ENCODE measurements around the gene TCP10L.
A peak's percentile ranks its signal among the peaks of the same experiment; 100 is the strongest.
"Not testable (repeated sequence)": the region's sequence is repeated elsewhere in the genome, so short reads cannot be mapped to it uniquely, and the experiment has no call there.

The TCP10L gene

DNA sequence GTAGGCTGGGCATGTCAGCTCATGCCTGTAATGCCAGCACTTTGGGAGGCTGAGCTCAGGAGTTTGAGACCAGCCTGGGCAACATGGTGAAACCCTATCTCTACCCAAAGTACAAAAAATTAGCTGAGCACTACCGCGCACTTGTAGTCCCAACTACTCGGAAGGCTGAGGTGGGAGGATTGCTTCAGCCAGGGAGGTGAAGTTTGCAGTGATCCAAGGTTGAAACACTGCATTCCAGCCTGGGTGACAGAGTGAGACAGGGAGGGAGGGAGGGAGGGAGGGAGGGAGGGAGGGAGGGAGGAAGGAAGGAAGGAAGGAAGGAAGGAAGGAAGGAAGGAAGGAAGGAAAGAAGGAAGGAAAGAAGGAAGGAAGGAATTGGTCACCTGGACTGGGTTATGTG lies 53.8 kb downstream of the TCP10L start:
- not testable (repeated sequence) for H3K4me3 ChIP-seq, H3K27ac ChIP-seq

DNA sequence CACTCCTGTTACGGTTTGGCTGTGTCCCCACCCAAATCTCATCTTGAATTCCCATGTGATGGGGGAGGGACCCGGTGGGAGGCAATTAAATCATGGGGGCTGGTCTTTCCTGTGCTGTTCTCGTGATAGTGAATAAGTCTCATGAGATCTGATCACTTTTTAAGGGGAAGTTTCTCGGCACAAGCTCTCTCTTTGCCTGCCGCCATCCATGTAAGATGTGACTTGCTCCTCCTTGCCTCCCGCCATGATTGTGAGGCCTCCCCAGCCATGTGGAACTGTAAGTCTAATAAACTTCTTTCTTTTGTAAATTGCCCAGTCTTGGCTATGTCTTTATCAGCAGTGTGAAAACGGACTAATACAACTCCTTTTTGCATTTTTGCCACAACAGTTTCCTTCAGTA lies 54.5 kb downstream of the TCP10L start:
- H3K4me3 ChIP-seq, H3K27ac ChIP-seq: not testable (repeated sequence)

DNA sequence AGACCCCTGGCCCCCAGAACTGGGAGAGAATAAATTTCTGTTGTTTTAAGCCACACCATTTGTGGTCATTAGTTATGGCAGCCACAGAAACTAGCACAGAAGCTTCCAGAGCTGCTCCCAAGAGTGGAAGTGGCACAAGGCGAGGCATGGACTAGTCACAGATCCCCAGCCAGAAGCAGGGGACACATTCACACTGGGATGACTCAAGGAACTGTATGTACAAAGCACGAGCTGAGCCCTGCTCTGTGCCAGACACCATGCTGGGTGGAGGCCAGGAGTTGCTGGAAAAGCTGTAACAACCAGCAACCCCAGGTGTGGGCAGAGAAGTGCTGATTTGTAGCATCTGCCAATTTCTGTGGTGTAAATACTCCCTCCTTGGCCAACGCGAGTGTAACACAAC lies 55.6 kb downstream of the TCP10L start:
- Histone ChIP-seq H3K4me3 (no peak overlapping the region), H3K27ac (no peak overlapping the region)

DNA sequence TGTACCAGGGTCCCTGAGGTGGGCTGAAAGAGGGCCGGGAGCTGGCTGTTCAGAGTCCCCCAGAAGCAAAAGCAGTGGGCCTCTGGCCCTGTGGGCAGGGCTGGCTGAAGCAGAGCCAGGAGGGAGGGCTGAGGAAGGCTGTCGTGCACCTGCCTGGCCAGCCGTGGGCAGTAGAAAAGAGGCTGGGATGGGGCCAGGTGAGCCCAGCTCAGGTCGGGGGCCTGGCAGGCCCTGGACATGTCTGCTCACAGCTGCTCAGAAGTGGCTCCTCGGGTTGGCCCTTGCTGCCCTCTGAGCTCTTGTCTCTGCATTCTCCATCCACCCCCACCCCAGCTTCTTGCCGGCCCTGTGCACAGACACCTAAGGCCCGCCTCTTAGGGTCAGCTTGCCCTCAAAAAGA lies 60.0 kb downstream of the TCP10L start:
- H3K27ac ChIP-seq = peak overlapping the region in 3 of 21 experiments; percentile 49 to 56 (median 50)
- no peak overlapping the region for H3K4me3 ChIP-seq

DNA sequence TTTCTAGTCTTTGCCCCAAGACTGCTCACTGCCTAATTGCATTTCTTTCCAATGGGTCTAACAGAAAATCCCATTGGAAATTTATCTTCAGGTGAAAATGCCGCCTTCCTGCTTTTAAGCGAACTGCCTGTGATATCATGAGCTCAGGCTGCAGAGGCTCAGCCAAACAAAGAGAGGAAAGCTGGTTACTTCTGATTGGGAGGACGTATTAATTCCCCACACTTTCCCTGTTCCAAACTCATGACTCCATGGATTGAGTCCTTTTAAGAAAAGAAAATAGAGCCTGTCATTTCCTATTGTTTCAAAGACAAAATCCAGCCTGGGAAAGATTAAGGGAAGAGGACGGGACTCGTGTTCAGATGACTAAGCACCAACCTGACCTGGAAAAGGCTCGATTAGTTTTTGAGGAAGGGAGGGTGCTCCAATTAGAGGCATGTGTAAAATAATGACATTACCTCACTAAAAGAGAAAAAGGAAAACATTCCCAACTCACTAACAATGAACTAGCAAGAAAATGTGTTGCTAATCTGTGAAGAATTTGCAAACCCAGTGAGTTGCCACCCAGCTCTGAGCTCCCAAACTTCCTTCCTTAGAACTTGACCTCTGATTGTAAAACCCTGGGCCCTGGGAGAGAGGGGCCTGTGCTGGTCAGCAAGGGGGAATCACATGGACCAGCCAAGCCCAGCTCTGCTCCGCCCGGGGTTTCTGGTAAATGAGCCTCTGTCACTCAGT lies 61.2 kb downstream of the TCP10L start:
- no peak overlapping the region for H3K4me3 ChIP-seq
- H3K27ac ChIP-seq = peak overlapping the region in 9 of 21 experiments; percentile 12 to 68 (median 59)

Data from skin epidermis (tissue), 12 donors.